WTC11 (cell line): ENCODE measurements around the gene MAN2B2. TPM values are rescaled to one million over a fixed set of nuclear protein-coding genes. Genes with fewer than 3 reads are reported as not detected.
A peak's percentile ranks its signal among the peaks of the same experiment; 100 is the strongest.

Experiments used
- ATAC-seq: fragments of 200-7000 bp; cut with Tn5 transposase; 2 replicates; pipeline ENCODE4 v1.10.0; 2021; ENCODE audit warnings: mild to moderate bottlenecking, moderate library complexity
- CTCF ChIA-PET: fragments of 300-600 bp; sonication (Branson Sonifier 250); formaldehyde crosslinking; loops from one replicate; lab custom pipeline; 2021; ENCODE audit warnings: antibody characterized with exemption; lab: Charles Lee
- POLR2A ChIA-PET: fragments of 350-600 bp; sonication (Branson Sonifier 250); formaldehyde crosslinking; loops from one replicate; lab custom pipeline; 2021; ENCODE audit warnings: antibody characterized with exemption; lab: Charles Lee
- DNase-seq: peaks from one replicate; pipeline ENCODE4 v3.0.0; 2021; ENCODE audit warnings: low spot score
- H3K27ac Mint-ChIP-seq: 2 replicates; pipeline ENCODE4 v1.8.0; 2021; ENCODE audit warnings: mixed read lengths
- H3K27me3 Mint-ChIP-seq: 2 replicates; pipeline ENCODE4 v1.8.0; 2021; ENCODE audit warnings: low read depth, mild to moderate bottlenecking, moderate library complexity, mixed read lengths
- H3K36me3 Mint-ChIP-seq: 2 replicates; pipeline ENCODE4 v1.8.0; 2021; ENCODE audit warnings: mixed read lengths
- H3K4me1 Mint-ChIP-seq: 2 replicates; pipeline ENCODE4 v1.8.0; 2022; ENCODE audit warnings: mixed read lengths
- H3K4me3 Mint-ChIP-seq: 2 replicates; pipeline ENCODE4 v1.8.0; 2021; ENCODE audit warnings: mild to moderate bottlenecking, moderate library complexity, mixed read lengths
- H3K9me3 Mint-ChIP-seq: 2 replicates; pipeline ENCODE4 v1.8.0; 2021; ENCODE audit warnings: mixed read lengths
- ARID4B ChIP-seq: sonication (generic); formaldehyde crosslinking; IDR thresholded peaks from 2 replicates; pipeline ENCODE4 v1.8.0; 2023; ENCODE audit warnings: missing genetic modification reagents, mild to moderate bottlenecking, borderline replicate concordance
- ATF2 ChIP-seq: sonication (generic); formaldehyde crosslinking; IDR thresholded peaks from 2 replicates; pipeline ENCODE4 v1.8.1; 2022; ENCODE audit warnings: low read depth, missing genetic modification reagents, borderline replicate concordance
- E2F5 ChIP-seq: sonication (generic); formaldehyde crosslinking; IDR thresholded peaks from 2 replicates; pipeline ENCODE4 v1.8.1; 2022; ENCODE audit warnings: mild to moderate bottlenecking, moderate library complexity, missing genetic modification reagents
- EMX1 ChIP-seq: fragments of 250-450 bp; sonication (Bioruptor Pico); IDR thresholded peaks from 2 replicates; pipeline ENCODE4 v1.8.0; 2021; ENCODE audit warnings: mild to moderate bottlenecking
- HMGA2 ChIP-seq: fragments of 250-450 bp; sonication (Bioruptor Pico); IDR thresholded peaks from 2 replicates; pipeline ENCODE4 v1.4.0; 2021; ENCODE audit warnings: mild to moderate bottlenecking, moderate library complexity
- NFE2L1 ChIP-seq: sonication (generic); formaldehyde crosslinking; IDR thresholded peaks from 2 replicates; pipeline ENCODE4 v1.8.1; 2023; ENCODE audit warnings: missing genetic modification reagents
- NR2C2 ChIP-seq: sonication (generic); formaldehyde crosslinking; IDR thresholded peaks from 2 replicates; pipeline ENCODE4 v1.8.0; 2022; ENCODE audit warnings: mild to moderate bottlenecking, missing genetic modification reagents
- PRDM15 ChIP-seq: sonication (generic); formaldehyde crosslinking; IDR thresholded peaks from 2 replicates; pipeline ENCODE4 v1.8.0; 2022; ENCODE audit warnings: missing genetic modification reagents
- SMAD3 ChIP-seq: sonication (generic); formaldehyde crosslinking; IDR thresholded peaks from 2 replicates; pipeline ENCODE4 v1.8.0; 2022; ENCODE audit warnings: missing genetic modification reagents, mild to moderate bottlenecking, borderline replicate concordance
- ZNF232 ChIP-seq: sonication (generic); formaldehyde crosslinking; IDR thresholded peaks from 2 replicates; pipeline ENCODE4 v1.8.0; 2022; ENCODE audit warnings: mild to moderate bottlenecking, missing genetic modification reagents
- ZNF512 ChIP-seq: sonication (generic); formaldehyde crosslinking; IDR thresholded peaks from 2 replicates; pipeline ENCODE4 v1.8.1; 2022; ENCODE audit warnings: missing genetic modification reagents, borderline replicate concordance
- ZNF532 ChIP-seq: fragments of 250-450 bp; sonication (Bioruptor Pico); IDR thresholded peaks from 2 replicates; pipeline ENCODE4 v1.9.0; 2021; ENCODE audit warnings: mild to moderate bottlenecking, borderline replicate concordance
- total RNA-seq: library from RNA; stranded (reverse); gene quantifications from 3 replicates; pipeline ENCODE4 v1.2.3, GENCODE V29; 2021

Gene MAN2B2
- total RNA-seq, 1 experiment from 2014 or later, result 6.3 TPM

- ATAC-seq (no peak), DNase-seq (no peak)
- H3K4me1 Mint-ChIP-seq, result peaks cover 2% of the 10 kb centered on the region; the same call in 1 of the 2 replicates
- POLR2A ChIA-PET, result no interaction called here
- H3K9me3 Mint-ChIP-seq, result peaks cover 10% of the 10 kb centered on the region
- no peak overlapping the region for H3K4me3 Mint-ChIP-seq
- no peak for TF ChIP-seq NR2C2 (CRISPR knock-in tag)
- no peak overlapping the region for H3K27ac Mint-ChIP-seq
- CTCF ChIA-PET, result interaction anchor here (0.8 to 1.2 kb wide), 2 partner anchors 37 to 60 kb away, joined by 3 read pairs; no protein-coding TSS in a partner anchor
- no peaks in the 10 kb centered on the region for H3K27me3 Mint-ChIP-seq
- peaks cover 5% of the 10 kb centered on the region for H3K36me3 Mint-ChIP-seq
Observed at GRCh38 chr4:6620296-6620695, 45.3 kb downstream of the MAN2B2 start.

- ATAC-seq (peak; percentile 46), DNase-seq (no peak)
- H3K9me3 Mint-ChIP-seq, result peaks cover 9% of the 10 kb centered on the region
- no peak overlapping the region for H3K27ac Mint-ChIP-seq
- peaks cover 6% of the 10 kb centered on the region; the same call in 1 of the 2 replicates for H3K4me1 Mint-ChIP-seq
- no peak for TF ChIP-seq EMX1
- TF ChIP-seq E2F5, result no peak
- peaks cover 5% of the 10 kb centered on the region for H3K36me3 Mint-ChIP-seq
- ChIA-PET CTCF (no interaction called here), POLR2A (no interaction called here)
- H3K4me3 Mint-ChIP-seq, result no peak overlapping the region
- no peaks in the 10 kb centered on the region for H3K27me3 Mint-ChIP-seq
Observed at GRCh38 chr4:6620891-6621555, 46.0 kb downstream of the MAN2B2 start.

GRCh38 chr4:6621556-6621927 lies 46.6 kb downstream of the MAN2B2 start:
- H3K4me1 Mint-ChIP-seq, result peaks cover 10% of the 10 kb centered on the region; the same call in 1 of the 2 replicates
- peaks cover 4% of the 10 kb centered on the region for H3K9me3 Mint-ChIP-seq
- H3K4me3 Mint-ChIP-seq, result no peak overlapping the region
- ATAC-seq (no peak), DNase-seq (no peak)
- H3K27me3 Mint-ChIP-seq, result no peaks in the 10 kb centered on the region
- H3K36me3 Mint-ChIP-seq, result peaks cover 3% of the 10 kb centered on the region
- no peak overlapping the region for H3K27ac Mint-ChIP-seq
- ChIA-PET POLR2A (no interaction called here), CTCF (no interaction called here)
- no peak for TF ChIP-seq ARID4B (CRISPR knock-in tag)
- no peak for TF ChIP-seq EMX1
- TF ChIP-seq ZNF532 (CRISPR knock-in tag), result no peak
- TF ChIP-seq NFE2L1 (CRISPR knock-in tag), result no peak
- no peak for TF ChIP-seq ZNF512 (CRISPR knock-in tag)
- no peak for TF ChIP-seq SMAD3 (CRISPR knock-in tag)
- no peak for TF ChIP-seq E2F5
- no peak for TF ChIP-seq HMGA2
- no peak for TF ChIP-seq ATF2 (CRISPR knock-in tag)
- TF ChIP-seq PRDM15, result no peak
- TF ChIP-seq ZNF232, result no peak
